OCI-LY1 (cell line): Measurements from ENCODE around the gene STAT5B.

ENCODE experiments used
- H2AFZ ChIP-seq: fragments of 200-600 bp; sonication (generic), shearing (Covaris generic); 2 replicates; pipeline ENCODE4 v1.6.0; 2014; ENCODE audit warnings: antibody characterized with exemption, mild to moderate bottlenecking, low read length
- H3F3A ChIP-seq: fragments of 200-600 bp; sonication (generic), shearing (Covaris generic); 2 replicates; pipeline ENCODE4 v1.6.0; 2014; ENCODE audit warnings: mild to moderate bottlenecking, antibody characterized with exemption, low read length, moderate library complexity; ENCODE audit not compliant: insufficient read depth
- H3K27ac ChIP-seq: fragments of 200-600 bp; sonication (generic); 2 replicates; pipeline ENCODE4 v1.5.1; 2014; ENCODE audit warnings: low read length, mixed run types, mild to moderate bottlenecking, low read depth; ENCODE audit not compliant: poor library complexity, severe bottlenecking
- H3K27me3 ChIP-seq: fragments of 200-600 bp; sonication (generic); 2 replicates; pipeline ENCODE4 v1.6.0; 2014; ENCODE audit warnings: antibody characterized with exemption, mild to moderate bottlenecking, low read length, moderate library complexity; ENCODE audit not compliant: insufficient read depth
- H3K36me3 ChIP-seq: fragments of 200-600 bp; sonication (generic); 2 replicates; pipeline ENCODE4 v1.6.1; 2014; ENCODE audit warnings: mild to moderate bottlenecking, antibody characterized with exemption, low read length, moderate library complexity, mixed read lengths; ENCODE audit not compliant: insufficient read depth
- H3K4me1 ChIP-seq: fragments of 200-600 bp; sonication (generic); 2 replicates; pipeline ENCODE4 v1.5.1; 2014; ENCODE audit warnings: mild to moderate bottlenecking, low read length, moderate library complexity; ENCODE audit not compliant: insufficient read depth, severe bottlenecking
- H3K4me2 ChIP-seq: fragments of 200-600 bp; sonication (generic), shearing (Covaris generic); 2 replicates; pipeline ENCODE4 v1.6.1; 2014; ENCODE audit warnings: low read length
- H3K4me3 ChIP-seq: fragments of 200-600 bp; sonication (generic); 2 replicates; pipeline ENCODE4 v1.5.1; 2014; ENCODE audit warnings: low read length, low read depth, mild to moderate bottlenecking, mixed read lengths; ENCODE audit not compliant: poor library complexity, severe bottlenecking
- H3K79me2 ChIP-seq: fragments of 200-600 bp; shearing (Covaris generic); 2 replicates; pipeline ENCODE4 v1.6.1; 2016; ENCODE audit warnings: mixed run types, low read length, mixed read lengths; ENCODE audit not compliant: insufficient read depth
- H3K9ac ChIP-seq: fragments of 200-600 bp; sonication (generic), shearing (Covaris generic); 2 replicates; pipeline ENCODE4 v1.6.1; 2014; ENCODE audit warnings: mild to moderate bottlenecking, low read length, mixed read lengths
- H3K9me2 ChIP-seq: fragments of 200-600 bp; sonication (generic), shearing (Covaris generic); 2 replicates; pipeline ENCODE4 v1.6.1; 2014; ENCODE audit warnings: low read depth, mild to moderate bottlenecking, low read length, mixed read lengths
- H3K9me3 ChIP-seq: fragments of 200-600 bp; shearing (Covaris generic); 2 replicates; pipeline ENCODE4 v1.6.1; 2014; ENCODE audit warnings: low read length, mixed read lengths
- H4K20me1 ChIP-seq: fragments of 200-600 bp; sonication (generic), shearing (Covaris generic); 2 replicates; pipeline ENCODE4 v1.6.0; 2016; ENCODE audit warnings: mild to moderate bottlenecking, low read length; ENCODE audit not compliant: insufficient read depth
- CTCF ChIP-seq: fragments of 200-600 bp; sonication (generic), shearing (Covaris generic); IDR thresholded peaks from 2 replicates; pipeline ENCODE4 v1.5.1; 2017; ENCODE audit warnings: mild to moderate bottlenecking, antibody characterized with exemption, low read length, moderate library complexity, mixed read lengths
- EZH2 ChIP-seq: fragments of 200-600 bp; sonication (generic), shearing (Covaris generic); IDR thresholded peaks from 2 replicates; pipeline ENCODE4 v1.8.0; 2017; ENCODE audit warnings: borderline replicate concordance, mixed run types, mild to moderate bottlenecking, antibody characterized with exemption, low read length, moderate library complexity, mixed read lengths

STAT5B gene

GRCh38 chr17:42163696-42164407, 112.3 kb downstream of the STAT5B start:
- Histone ChIP-seq H2AFZ (no peak overlapping the region), H3K9me3 (no peaks in the 10 kb centered on the region)

GRCh38 chr17:42163113-42163512, 113.1 kb downstream of the STAT5B start:
- Histone ChIP-seq H3K9me2 (no peaks in the 10 kb centered on the region), H3K9ac (no peak overlapping the region), H3K9me3 (no peaks in the 10 kb centered on the region), H4K20me1 (no peaks in the 10 kb centered on the region), H3K4me1 (no peaks in the 10 kb centered on the region), H2AFZ (no peak overlapping the region), H3K4me2 (no peak overlapping the region), H3K79me2 (no peaks in the 10 kb centered on the region), H3F3A (no peaks in the 10 kb centered on the region), H3K27me3 (no peaks in the 10 kb centered on the region), H3K27ac (no peak overlapping the region), H3K4me3 (no peak overlapping the region), H3K36me3 (no peaks in the 10 kb centered on the region)
- TF ChIP-seq CTCF (peak; percentile 85), EZH2 (no peak)

More at GRCh38 chr17:42163696-42164407, 112.3 kb downstream of the STAT5B start:
- H4K20me1 ChIP-seq, result no peaks in the 10 kb centered on the region
- no peaks in the 10 kb centered on the region for H3K4me1 ChIP-seq
- no peak overlapping the region for H3K4me2 ChIP-seq
- no peak for TF ChIP-seq CTCF
- no peak for TF ChIP-seq EZH2
- no peak overlapping the region for H3K27ac ChIP-seq
- no peaks in the 10 kb centered on the region for H3K9me2 ChIP-seq
- no peaks in the 10 kb centered on the region for H3K79me2 ChIP-seq
- H3K4me3 ChIP-seq, result no peak overlapping the region
- H3K9ac ChIP-seq, result no peak overlapping the region
- H3K36me3 ChIP-seq, result no peaks in the 10 kb centered on the region
- no peaks in the 10 kb centered on the region for H3K27me3 ChIP-seq
- no peaks in the 10 kb centered on the region for H3F3A ChIP-seq

- no peaks in the 10 kb centered on the region for H3K36me3 ChIP-seq
- no peak overlapping the region for H3K4me2 ChIP-seq
- no peaks in the 10 kb centered on the region for H3K27me3 ChIP-seq
- H3K9ac ChIP-seq, result no peak overlapping the region
- H3K4me3 ChIP-seq, result no peak overlapping the region
- H3K4me1 ChIP-seq, result no peaks in the 10 kb centered on the region
- H3K9me3 ChIP-seq, result no peaks in the 10 kb centered on the region
- no peaks in the 10 kb centered on the region for H4K20me1 ChIP-seq
- H3F3A ChIP-seq, result no peaks in the 10 kb centered on the region
- H3K79me2 ChIP-seq, result no peaks in the 10 kb centered on the region
- no peaks in the 10 kb centered on the region for H3K9me2 ChIP-seq
- H3K27ac ChIP-seq, result no peak overlapping the region
- TF ChIP-seq CTCF (no peak), EZH2 (no peak)
- H2AFZ ChIP-seq, result no peak overlapping the region
These were observed 115.7 kb downstream of the STAT5B start for GRCh38 chr17:42160531-42160910.
